Activated CD8-positive, alpha-beta memory T cell treated with anti-CD3 and anti-CD28 coated beads for 1 hour (primary cell): ENCODE results near the gene IFNG-AS1.

ENCODE experiments used
- DNase-seq, 2 donors: peaks; one replicate each; pipeline ENCODE4 v3.0.0-alpha.2; 2020; ENCODE audit warnings: low read depth in 1 of 2; ENCODE audit errors: extremely low read depth in 1 of 2

Gene IFNG-AS1

DNA sequence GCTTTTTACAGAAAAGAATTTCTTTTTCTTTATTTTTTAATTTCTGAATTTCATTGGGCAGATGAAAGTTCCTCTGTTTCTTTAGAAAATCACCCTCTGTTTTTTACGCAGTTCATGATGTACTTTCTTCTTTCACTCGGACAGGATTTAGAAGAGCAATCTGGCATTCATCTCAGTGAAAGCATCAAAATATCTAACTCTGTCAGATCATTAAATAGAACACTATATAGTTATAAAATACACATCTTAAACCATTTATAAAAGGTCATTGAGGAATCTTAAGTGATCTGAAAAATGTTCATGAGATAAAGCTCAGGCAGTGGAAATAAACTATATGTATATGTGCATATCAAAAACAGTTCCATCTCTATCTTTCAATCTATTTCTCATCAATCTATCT is 3.9 kb downstream of the IFNG-AS1 start:
- no peak for DNase-seq

DNA sequence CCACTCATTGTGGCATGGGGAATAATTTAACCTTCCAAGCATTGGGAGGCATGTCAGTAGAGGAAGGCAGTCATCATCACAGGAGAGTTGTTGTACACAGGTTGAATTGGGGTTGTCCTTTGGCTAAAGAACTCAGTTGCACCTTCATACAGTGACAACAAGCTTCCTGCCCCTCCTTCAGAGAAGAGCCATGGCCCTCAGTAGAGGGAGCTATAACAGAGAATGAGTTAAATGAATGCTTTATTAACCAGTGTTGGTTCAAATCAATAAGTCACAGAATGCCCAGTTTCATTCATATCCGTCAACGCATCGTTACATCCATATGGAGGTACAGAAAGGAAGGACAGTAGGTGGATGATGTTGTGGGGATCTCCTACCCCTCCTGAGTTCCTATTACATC is 4.8 kb downstream of the IFNG-AS1 start:
- no peak for DNase-seq

DNA sequence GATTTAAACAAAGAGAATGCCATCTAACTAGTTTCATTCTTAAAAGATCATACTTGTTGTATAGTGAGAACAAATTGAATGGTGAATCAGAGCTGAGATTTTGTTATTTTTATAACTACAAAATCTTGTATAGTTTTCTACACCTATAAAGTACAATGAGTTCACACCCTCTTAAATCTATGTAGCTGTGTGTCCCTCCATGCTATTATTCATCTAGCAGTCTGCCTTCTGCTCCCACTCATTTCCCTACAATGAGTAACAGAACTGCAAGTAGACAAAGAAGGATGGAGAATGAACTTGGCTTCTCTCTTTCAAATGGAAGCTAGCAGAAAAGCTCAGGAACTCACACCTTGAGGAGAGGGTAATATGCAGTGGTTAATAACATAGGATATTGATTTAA is 7.1 kb downstream of the IFNG-AS1 start:
- DNase-seq: no peak

DNA sequence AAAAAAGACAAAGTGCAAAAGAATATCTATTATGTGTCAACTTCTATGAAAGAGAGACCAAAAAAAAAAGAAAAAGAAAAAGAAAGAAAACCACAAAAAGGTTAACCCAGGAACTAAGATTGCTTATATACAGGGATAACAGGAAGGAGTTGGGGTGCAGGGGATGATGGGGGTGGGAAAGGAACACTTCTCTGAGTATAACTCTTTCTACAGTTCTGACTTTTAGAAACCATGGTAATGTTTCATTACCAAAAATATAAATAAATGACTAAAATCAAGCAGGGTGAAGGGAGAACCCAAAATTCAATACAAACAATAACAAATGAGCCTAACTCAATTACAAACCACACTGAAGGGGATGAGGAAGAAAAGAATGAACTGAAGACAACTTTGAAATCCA is 9.1 kb downstream of the IFNG-AS1 start:
- DNase-seq: no peak

DNA sequence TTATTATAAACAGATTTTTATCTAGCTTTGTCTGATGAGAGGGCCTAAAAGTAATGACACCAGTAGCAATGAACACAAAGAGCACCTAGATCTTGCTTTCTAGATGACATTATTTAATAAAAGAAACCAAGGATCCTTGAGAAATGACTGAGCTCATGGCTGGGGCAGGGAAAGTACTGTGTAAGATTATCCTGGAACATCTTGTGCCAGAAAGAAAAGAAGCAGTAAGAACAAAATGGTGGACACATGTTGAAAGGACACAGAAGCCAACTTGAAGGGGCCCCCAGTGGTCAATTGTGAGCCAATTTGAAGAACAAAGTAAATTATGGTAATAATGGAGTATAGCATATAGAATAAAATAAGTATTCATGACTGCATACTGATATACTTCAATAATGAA is 10.0 kb downstream of the IFNG-AS1 start:
- no peak for DNase-seq

DNA sequence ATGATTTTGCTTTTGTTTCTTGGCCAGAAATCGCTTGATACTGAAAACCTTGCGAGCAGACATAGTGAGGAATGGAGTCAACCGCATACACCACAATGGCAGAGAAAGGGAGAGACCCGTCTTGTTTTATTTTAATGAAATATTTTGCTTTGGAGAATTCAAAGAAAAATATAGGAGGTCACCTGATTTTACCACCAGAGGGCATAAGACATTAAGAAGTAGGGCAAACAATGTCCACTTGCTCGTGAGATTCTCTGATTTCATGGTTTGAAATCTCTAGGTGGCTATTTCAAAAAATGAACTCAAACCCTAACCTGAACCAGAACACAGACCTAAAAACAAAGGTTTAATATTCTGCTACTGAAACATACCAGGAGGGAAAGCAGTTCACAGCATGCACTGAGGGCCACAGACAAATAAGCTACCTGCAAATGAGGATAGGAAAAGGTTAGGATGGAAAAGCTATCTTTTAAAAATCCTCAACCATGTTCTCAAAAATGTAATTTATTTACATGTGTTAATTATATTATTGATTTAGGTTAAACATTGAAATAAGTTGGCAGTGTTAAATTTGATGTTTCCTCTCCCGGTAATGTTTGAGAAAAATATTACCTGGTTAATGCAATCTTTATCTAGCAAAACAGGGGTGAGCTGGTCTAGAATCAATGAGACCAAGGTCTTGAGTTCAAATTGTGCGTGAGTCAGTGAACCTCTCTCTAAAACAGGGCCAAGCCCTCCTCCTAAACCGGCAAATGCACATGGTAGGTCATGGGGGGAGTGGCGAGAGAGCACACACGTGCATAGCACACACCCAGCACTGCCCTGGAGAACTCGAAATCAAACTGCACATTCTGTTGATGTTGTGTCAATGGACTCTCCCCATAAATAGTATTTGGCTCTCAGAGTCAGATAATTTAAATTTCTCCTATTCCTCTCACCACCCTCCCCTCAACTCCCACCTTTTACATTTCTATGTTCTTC is 12.5 kb downstream of the IFNG-AS1 start:
- DNase-seq: no peak

DNA sequence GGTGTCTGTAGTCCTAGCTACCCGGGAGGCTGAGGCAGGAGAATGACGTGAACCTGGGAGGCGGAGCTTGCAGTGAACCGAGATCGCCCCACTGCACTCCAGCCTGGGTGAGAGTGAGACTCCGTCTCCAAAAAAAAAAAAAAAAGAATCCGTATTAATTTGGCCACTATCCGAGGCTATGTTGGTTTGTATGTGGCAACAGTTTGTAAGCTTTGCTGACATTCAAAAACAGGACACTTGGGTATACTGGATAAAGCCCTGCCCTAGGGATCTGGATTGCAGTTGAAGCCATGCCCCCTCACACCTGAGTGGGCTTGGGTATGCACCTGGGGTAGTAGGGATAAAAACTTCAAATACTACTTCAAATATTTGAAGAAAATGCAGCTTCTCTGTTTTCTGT is 14.5 kb downstream of the IFNG-AS1 start:
- no peak for DNase-seq

DNA sequence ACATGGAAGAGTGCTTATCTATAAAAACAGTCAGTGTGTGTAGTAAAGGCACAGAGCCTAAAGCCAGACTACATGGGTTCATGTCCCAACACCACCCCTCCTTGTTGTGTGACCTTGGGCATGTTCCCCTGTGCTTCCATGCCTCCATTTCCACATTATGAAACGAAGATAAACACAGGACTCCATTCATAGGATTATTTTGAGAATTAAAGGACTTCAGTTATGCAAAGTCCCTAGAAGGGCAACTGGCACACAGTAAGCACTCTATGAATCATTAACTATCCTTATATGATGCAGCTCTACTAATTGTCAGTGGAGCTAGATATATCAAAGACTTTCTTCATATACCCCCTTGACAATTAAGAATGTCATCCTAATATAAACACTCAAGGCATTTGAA is 17.8 kb downstream of the IFNG-AS1 start:
- DNase-seq: no peak

DNA sequence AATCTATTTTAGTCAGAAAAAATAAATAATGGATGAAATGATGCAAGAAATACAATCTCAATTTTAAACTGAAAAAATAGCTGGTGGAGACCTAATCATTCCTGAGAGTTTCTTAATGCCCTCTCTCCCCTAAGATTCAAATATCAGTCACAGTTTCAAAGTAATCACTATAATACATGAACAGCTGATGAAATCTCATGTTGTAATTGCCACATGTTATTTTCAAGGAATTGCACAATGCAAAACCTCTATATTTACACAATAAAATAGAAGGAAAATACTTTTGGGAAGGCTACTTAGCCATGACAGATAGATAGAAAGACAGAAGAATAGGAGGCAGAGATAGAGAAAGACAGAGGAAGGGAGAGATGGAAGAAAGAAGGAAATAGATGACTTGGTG is 18.2 kb downstream of the IFNG-AS1 start:
- DNase-seq: no peak

DNA sequence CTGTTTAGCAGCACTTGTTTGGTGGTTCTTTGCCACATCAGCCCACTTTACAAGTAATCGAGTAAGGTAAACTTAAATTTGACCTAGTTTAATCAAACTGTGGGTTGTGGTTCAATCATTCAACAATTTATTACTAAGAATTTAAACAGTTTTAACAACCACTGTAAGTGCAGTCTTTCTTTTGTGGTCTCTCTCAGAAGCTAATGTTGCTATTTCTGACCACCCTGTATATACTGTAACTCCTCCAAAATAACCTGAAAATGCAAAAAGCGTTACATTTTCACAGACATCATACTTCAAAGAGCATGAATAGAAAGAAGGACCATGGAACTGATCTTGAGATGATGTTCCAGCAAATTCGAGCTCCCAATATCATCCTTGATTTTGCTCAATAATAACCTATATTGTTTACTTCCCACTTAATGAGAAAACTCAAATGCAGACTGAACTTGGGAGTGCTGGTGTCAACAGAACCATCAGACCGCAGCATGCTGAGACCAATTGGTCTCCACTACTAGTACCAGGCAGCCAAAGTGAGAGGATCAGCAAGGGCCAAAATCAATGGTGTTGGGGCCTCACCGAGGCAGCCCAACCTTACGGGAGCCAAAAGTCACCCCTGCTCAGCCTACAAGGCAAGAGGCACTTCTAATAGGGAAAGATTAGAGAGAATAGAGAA is 22.1 kb downstream of the IFNG-AS1 start:
- DNase-seq: no peak

DNA sequence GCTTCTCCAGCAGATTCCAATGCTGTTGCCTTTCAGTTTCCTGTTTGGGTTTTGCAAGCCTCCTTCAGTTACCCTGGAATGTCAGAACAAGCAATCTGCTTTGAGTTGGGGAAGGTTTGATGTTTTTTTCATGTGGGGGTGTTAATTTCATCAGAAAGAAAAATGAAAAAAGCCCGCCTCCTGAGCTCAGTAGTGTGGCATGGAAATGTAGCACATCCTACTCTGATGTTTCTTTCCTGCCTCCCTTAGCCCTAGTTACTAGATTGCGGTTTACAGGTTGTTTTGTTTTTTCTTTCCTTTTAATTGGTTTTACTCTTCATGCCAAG is 22.6 kb downstream of the IFNG-AS1 start:
- no peak for DNase-seq

DNA sequence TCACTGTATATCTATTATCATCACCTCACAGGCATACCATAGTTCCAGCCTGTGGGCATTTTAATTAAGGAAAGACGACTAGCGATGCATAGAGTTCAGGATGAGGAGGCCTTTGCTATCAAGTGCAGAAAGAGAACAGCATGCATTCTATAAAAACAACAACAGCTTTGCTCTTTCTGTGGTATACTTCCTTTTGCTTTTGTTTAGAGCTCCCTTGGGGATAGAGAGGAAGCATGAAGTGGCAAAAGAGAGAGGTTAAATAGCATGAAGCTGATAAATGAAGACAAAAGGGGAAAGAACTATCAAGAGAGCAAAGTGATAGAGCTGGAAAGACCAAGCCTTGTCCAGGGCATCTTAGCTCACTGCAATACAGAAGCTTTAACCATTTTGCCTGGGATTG is 23.5 kb downstream of the IFNG-AS1 start:
- no peak for DNase-seq

DNA sequence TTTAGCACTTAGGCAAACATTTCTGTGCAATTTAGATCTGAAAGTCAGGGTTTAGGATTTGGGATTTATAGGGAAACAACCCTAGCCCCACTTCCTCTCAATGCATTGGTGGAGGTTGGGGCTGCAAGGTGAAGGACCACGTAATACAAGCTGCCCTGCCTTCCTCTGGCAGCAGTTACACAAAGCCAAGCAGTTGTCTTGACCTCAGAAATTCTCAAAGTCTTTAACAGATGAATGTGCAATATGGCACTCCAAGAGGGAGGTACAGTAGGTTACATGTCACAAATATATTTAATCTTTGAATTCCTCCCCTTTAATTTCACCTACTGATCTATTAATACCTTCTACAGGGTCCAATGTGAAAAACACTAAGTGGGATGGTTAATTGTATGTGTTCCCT is 23.9 kb downstream of the IFNG-AS1 start:
- DNase-seq: no peak

DNA sequence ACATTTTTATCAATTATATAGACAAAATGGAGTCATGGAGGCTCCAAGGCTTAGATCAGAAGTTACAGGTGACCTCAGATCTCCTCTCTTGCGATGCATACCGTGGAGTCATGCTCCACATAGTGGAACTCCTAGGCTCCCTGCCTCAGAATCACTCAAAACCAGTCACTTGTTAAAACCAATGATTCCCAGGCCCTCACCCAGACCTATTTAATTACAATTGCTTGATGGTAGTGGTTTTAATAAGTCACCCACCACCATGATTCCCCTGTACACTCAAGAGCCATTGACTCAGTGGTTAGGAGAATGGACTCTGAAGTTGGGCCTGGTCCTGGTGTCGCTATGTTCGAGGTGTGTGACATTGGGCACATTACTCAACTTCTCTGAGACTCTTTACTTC is 26.9 kb downstream of the IFNG-AS1 start:
- no peak for DNase-seq

DNA sequence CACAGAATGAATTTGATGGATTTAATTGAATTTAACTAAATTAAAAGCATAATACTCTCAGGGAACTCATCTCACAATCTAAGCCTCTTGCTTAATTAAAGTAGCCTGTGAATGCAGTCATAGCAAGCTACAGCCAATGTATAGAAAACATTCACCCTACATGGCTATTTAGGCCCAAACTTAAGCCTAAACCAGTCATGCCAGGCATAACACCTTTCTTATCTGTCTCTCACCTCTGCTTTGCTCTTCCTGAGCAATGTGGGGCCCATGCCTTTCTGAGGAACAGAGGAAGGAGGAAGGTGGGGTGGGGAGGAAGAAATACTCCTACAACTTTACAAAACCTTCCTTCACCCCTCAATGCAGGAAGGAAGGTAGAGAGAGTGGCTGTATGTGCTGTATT is 29.1 kb downstream of the IFNG-AS1 start:
- DNase-seq: no peak

DNA sequence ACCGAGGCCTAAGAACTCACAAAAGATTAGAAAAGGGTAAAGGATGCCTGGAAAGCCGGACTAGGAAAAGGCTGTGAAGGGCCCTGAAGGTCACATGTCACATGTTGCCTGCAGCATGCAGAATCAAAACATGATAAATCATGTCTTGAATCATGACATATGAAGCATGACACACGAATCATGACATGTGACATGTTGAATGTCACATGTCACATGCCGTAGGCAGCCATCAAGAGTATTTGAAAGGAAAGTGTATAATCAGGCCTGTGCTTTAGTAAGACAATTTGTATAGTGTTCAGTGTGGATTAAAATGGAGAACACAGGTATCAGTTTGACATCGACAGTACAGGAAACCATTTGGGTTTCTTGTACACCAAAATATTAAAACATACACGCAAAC is 30.8 kb downstream of the IFNG-AS1 start:
- no peak for DNase-seq

DNA sequence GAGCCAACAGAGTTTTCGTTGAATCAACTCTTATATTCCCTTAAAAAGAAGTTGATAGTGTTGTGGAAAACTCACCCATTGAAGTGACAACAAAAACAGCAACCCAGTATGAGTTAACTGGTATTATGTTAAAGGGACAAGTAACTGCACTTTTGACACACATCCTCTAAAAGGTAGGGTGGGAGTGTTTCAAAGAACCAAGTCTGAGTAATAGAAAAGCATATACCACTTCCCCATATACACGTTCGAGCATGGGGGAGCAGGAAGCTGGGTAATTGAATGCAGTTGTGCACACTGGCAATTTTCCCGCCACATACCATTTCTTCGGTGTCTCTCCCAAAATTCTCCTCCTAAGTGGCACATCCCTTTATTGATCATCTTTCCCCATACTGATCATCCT is 31.5 kb downstream of the IFNG-AS1 start:
- no peak for DNase-seq

DNA sequence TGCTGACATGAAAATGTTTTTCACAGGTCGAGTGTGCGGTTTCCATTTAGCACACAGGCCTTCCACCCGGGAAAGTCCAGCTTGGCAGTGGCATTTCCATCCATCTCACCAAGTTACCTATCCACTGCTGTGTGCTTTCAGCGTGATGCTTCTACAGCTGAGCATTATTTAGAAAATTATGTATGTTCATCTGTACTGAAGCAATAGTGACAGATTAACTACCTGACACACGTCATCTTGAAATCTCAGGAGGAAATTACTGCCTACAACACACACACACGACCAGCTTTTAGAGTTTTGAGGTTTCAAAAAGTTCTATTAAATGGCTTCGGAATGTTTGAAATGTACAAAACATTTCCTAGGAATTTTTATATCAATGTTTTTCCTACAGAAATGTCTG is 39.4 kb downstream of the IFNG-AS1 start:
- no peak for DNase-seq

DNA sequence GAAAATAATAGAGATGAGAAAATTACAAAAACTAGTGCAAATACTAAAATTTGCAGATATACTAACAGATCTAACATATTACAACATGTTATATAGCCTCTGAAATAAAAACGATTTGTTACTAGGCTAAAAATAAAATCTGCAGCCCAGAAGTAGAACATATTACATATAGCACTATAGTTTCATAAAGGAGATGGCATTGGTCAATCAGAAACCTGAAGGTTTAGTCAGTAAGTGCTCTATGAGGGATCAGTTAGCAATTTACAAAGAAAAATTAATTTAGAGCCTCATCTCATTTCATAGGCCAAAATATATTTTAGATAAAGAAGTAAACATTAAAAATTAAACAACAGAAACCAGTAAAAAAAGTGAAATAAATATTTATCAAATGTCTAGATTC is 41.0 kb downstream of the IFNG-AS1 start:
- no peak for DNase-seq

DNA sequence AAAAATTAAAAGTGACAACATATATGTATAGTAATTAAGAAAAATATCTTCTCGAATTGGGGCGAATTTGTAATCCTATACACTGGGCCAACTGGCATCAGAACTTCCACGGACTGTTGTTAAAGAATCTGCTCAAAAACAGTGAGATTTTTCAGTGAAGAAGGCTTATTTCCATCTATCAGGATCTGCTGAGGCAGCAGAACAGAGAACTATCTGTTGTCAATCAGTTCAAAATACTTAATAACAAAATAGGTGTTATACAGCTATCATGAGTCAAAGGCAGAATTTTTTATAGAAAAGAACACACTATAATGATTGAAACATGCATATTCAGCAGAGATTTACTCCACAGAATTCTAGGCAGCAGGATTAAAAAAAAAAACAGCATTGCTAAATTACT is 41.9 kb downstream of the IFNG-AS1 start:
- DNase-seq: no peak

DNA sequence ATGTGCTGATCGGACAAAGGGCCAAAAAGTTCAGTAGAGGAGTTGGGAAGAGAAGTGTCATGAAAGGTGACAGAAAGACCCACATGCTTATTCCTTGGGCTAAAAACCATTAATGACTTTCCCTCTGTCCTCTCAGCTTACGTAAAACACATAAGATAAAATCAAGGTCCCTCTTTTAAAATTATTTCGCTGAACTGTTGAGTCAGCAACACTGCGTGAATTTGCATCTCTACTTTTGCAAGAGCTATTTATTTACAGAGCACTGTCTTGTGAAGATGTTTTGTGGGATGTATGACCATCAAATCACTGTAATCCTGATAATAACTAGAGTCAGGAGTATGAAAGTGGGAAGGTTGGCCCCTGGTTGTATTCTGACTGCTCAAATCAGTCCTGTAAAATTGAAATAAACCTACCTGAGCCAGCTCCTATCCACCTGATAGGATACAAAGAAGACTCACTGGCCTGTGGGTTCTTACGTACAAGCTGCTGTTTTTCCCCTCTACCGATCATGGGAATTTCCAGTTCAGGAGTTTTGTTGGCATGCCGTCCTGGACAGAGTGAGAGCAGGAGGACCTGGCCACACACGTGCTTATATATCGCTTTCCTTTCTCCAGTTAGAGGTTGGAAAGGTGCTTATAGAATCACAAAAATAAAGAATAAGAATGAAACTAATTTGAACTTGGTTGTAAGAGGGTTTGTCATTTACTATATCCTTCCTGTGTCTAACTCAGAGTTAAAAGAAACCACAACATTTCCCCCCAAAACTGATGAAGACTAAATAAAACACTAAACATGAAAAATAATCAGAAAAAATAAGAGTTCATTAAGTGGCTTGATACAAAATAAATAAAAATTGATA is 42.9 kb downstream of the IFNG-AS1 start:
- no peak for DNase-seq

DNA sequence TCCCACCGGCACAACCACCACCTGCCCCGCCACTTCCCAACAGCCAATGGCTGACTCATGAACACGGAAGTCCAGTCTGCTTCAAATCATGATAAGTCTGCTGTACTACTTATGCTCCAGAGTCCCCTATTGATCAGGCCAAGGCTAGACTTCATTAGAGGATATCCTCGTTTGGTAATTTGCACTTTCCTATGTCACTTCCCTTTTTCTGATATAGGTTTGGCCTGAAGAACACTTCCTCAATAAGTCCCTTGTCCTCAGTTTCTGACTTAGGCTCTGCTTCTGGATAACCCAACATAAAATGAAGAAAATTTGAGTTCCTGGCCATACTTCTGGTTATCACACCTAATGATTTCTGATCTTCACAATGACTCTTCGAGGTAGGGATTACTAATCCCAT is 45.3 kb downstream of the IFNG-AS1 start:
- DNase-seq: no peak
